Mesendoderm (in vitro differentiated cells): Measurements from ENCODE around the gene FAM228A.

Experiments
- DNase-seq: peaks from one replicate; pipeline ENCODE4 v3.0.0; 2013
- H2AK5ac ChIP-seq: 2 replicates; pipeline ENCODE4 v1.6.1; 2013; ENCODE audit warnings: low read length, inconsistent platforms
- H2BK120ac ChIP-seq: 2 replicates; pipeline ENCODE4 v1.6.1; 2013; ENCODE audit warnings: low read depth, mild to moderate bottlenecking, low read length, moderate library complexity, mixed read lengths
- H2BK15ac ChIP-seq: replicated peaks from 2 replicates; pipeline ENCODE4 v1.6.1; 2013; ENCODE audit warnings: low read depth, mild to moderate bottlenecking, moderate library complexity
- H2BK5ac ChIP-seq: 2 replicates; pipeline ENCODE4 v1.6.1; 2013; ENCODE audit warnings: low read length, inconsistent platforms
- H3K18ac ChIP-seq: 2 replicates; pipeline ENCODE4 v1.6.1; 2013; ENCODE audit warnings: mild to moderate bottlenecking, low read length, mixed read lengths
- H3K23ac ChIP-seq: one replicate; pipeline ENCODE4 v1.6.1; 2013; ENCODE audit warnings: low read length
- H3K27ac ChIP-seq: 2 replicates; pipeline ENCODE4 v1.5.1; 2013; ENCODE audit warnings: low read depth, mild to moderate bottlenecking, inconsistent platforms, low read length, moderate library complexity
- H3K27me3 ChIP-seq: 2 replicates; pipeline ENCODE4 v1.6.1; 2013; ENCODE audit warnings: low read length, control low read depth, mild to moderate bottlenecking, inconsistent platforms; ENCODE audit not compliant: insufficient read depth, poor library complexity
- H3K36me3 ChIP-seq: 2 replicates; pipeline ENCODE4 v1.6.1; 2013; ENCODE audit warnings: low read length, inconsistent platforms; ENCODE audit not compliant: control insufficient read depth, insufficient read depth
- H3K4ac ChIP-seq: one replicate; pipeline ENCODE4 v1.6.1; 2013; ENCODE audit warnings: low read depth, mild to moderate bottlenecking, low read length, moderate library complexity
- H3K4me1 ChIP-seq: 2 replicates; pipeline ENCODE4 v1.6.1; 2013; ENCODE audit warnings: low read depth, low read length, inconsistent platforms; ENCODE audit not compliant: control insufficient read depth
- H3K4me2 ChIP-seq: 2 replicates; pipeline ENCODE4 v1.6.1; 2013; ENCODE audit warnings: low read length
- H3K4me3 ChIP-seq: 2 replicates; pipeline ENCODE4 v1.5.1; 2013; ENCODE audit warnings: mild to moderate bottlenecking, low read length
- H3K56ac ChIP-seq: one replicate; pipeline ENCODE4 v1.6.1; 2013; ENCODE audit warnings: low read length
- H3K79me1 ChIP-seq: 2 replicates; pipeline ENCODE4 v1.6.1; 2013; ENCODE audit warnings: low read length, inconsistent platforms
- H3K79me2 ChIP-seq: 2 replicates; pipeline ENCODE4 v1.6.1; 2013; ENCODE audit warnings: mild to moderate bottlenecking, low read length; ENCODE audit not compliant: control insufficient read depth, insufficient read depth
- H3K9ac ChIP-seq: 2 replicates; pipeline ENCODE4 v1.6.1; 2013; ENCODE audit warnings: low read length, inconsistent platforms
- H4K5ac ChIP-seq: one replicate; pipeline ENCODE4 v1.6.1; 2013; ENCODE audit warnings: low read length
- H4K8ac ChIP-seq: one replicate; pipeline ENCODE4 v1.6.1; 2013; ENCODE audit warnings: low read depth, mild to moderate bottlenecking, control low read depth, low read length, moderate library complexity
- WGBS: extraction: QIAGEN DNeasy Blood & Tissue Kit; methylation state at CpG from one replicate; pipeline ENCODE4 v1.1.7; 2013; ENCODE audit warnings: low lambda C conversion rate, missing lambda C conversion rate; ENCODE audit not compliant: insufficient coverage; ENCODE audit errors: extremely low coverage; 5-methylcytosine and 5-hydroxymethylcytosine counted together

FAM228A gene

DNA sequence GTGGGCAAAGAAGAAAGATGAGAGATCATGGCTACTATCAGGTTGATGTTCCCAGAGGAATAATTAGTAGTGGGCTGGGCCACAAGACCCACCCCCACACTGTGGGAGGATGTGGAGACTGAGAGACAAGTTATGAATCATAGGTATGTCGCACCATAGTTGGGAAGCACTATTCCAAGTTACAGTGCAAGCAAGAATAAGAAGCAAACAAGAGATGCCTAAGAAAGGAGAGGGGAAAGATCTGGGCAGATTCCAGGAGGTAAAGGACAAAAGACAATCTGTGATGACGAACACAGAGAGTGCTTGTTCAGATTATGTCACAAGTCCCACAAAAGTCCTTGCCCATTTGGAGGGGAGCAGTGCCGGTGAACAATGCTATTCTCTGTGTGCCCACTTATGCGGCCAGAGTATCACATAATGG, 56.6 kb downstream of the FAM228A start:
- no peaks in the 10 kb centered on the region for H3K27me3 ChIP-seq
- H2BK5ac ChIP-seq = no peak overlapping the region
- no peak overlapping the region for H3K27ac ChIP-seq
- H2BK15ac ChIP-seq = no peak overlapping the region
- H3K79me2 ChIP-seq = no peaks in the 10 kb centered on the region
- no peak overlapping the region for H3K56ac ChIP-seq
- no peaks in the 10 kb centered on the region for H3K4me1 ChIP-seq
- no peak overlapping the region for H3K4me2 ChIP-seq
- no peaks in the 10 kb centered on the region for H3K79me1 ChIP-seq
- no peaks in the 10 kb centered on the region for H3K36me3 ChIP-seq
- no peak overlapping the region for H3K4me3 ChIP-seq
- H4K8ac ChIP-seq = no peak overlapping the region
- H3K18ac ChIP-seq = no peak overlapping the region
- no peak for DNase-seq
- no peak overlapping the region for H4K5ac ChIP-seq
- H3K23ac ChIP-seq = no peak overlapping the region
- H2BK120ac ChIP-seq = no peak overlapping the region
- H3K9ac ChIP-seq = no peak overlapping the region
- H3K4ac ChIP-seq = no peak overlapping the region
- WGBS = no CpG with 5 or more reads among the region's 4 CpGs
- H2AK5ac ChIP-seq = no peak overlapping the region

DNA sequence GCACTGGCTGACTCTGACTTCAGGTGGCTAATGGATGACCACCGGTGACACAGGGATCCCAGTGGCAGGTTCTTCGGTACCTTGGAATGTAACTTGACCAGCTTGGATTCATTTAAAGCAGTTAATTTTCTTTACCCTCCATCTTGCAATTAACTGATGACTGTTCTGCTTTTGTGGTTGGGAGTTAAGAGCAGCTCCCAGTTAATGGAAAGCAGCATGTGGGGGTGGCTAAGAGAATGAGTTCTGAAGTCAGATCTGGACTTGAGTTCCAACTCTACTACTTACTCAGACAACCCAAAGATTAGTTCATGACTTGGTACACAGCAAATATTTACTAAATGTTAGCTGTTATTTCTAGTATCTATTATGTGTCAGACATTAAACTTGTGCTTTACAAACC, 58.5 kb downstream of the FAM228A start:
- H3K56ac ChIP-seq = no peak overlapping the region
- no peak overlapping the region for H3K4me3 ChIP-seq
- H4K8ac ChIP-seq = no peak overlapping the region
- no peaks in the 10 kb centered on the region for H3K27me3 ChIP-seq
- no peak overlapping the region for H2BK5ac ChIP-seq
- no peaks in the 10 kb centered on the region for H3K79me2 ChIP-seq
- H3K9ac ChIP-seq = no peak overlapping the region
- H2AK5ac ChIP-seq = no peak overlapping the region
- no peak overlapping the region for H3K27ac ChIP-seq
- no peaks in the 10 kb centered on the region for H3K79me1 ChIP-seq
- H2BK120ac ChIP-seq = no peak overlapping the region
- no peak overlapping the region for H3K23ac ChIP-seq
- no CpG with 5 or more reads among the region's 2 CpGs for WGBS
- no peak for DNase-seq
- H3K18ac ChIP-seq = no peak overlapping the region
- no peak overlapping the region for H3K4me2 ChIP-seq
- no peak overlapping the region for H4K5ac ChIP-seq
- no peaks in the 10 kb centered on the region for H3K36me3 ChIP-seq
- H2BK15ac ChIP-seq = no peak overlapping the region
- H3K4me1 ChIP-seq = no peaks in the 10 kb centered on the region
- H3K4ac ChIP-seq = no peak overlapping the region

DNA sequence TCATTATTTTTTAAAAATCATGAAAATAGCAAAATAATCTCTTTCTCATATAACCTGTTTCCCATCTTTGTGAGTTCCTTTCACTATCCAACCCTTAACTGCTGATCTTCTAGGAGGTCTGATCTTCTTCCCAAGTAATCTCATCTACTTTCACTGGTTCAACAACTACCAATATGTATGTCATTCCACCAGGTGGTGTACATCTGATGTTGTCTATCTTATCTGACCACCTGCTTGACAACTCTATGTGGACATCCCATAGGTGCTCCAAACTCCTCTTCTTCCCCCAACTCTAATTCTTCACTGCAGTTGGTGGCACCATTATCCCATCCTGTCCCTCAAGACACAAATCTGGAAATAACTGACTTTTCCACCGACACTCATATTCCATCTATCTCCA, 62.5 kb downstream of the FAM228A start:
- H3K4me1 ChIP-seq = no peaks in the 10 kb centered on the region
- no peak overlapping the region for H3K4me3 ChIP-seq
- no peak overlapping the region for H2AK5ac ChIP-seq
- no peaks in the 10 kb centered on the region for H3K27me3 ChIP-seq
- no peaks in the 10 kb centered on the region for H3K36me3 ChIP-seq
- no peak overlapping the region for H2BK15ac ChIP-seq
- H2BK120ac ChIP-seq = no peak overlapping the region
- no peak overlapping the region for H3K9ac ChIP-seq
- H4K8ac ChIP-seq = no peak overlapping the region
- H4K5ac ChIP-seq = no peak overlapping the region
- no peak overlapping the region for H3K18ac ChIP-seq
- no peak overlapping the region for H3K27ac ChIP-seq
- WGBS = no CpG with 5 or more reads among the region's 1 CpG
- no peak overlapping the region for H3K4me2 ChIP-seq
- no peak overlapping the region for H3K4ac ChIP-seq
- H3K79me2 ChIP-seq = no peaks in the 10 kb centered on the region
- DNase-seq = no peak
- H3K79me1 ChIP-seq = no peaks in the 10 kb centered on the region
- H3K56ac ChIP-seq = no peak overlapping the region
- H3K23ac ChIP-seq = no peak overlapping the region
- no peak overlapping the region for H2BK5ac ChIP-seq

DNA sequence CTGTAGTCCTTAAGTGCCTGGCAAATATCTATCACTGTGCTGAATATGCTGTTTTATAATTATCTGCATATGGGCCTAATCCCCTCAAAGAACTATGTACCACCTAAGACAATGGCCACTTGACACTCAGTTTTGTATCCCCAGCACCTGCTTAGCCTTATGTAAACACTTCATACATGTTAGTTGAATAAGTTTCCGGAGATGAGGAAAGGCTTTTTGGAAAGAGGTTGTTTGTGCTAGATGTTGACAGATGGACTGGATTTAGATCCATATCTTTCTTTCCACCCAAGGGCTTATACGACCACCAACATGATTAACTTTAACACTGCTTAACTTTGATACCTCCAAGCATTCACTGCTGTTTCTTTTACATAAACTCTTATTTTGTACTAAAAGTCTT, 63.3 kb downstream of the FAM228A start:
- H2BK120ac ChIP-seq = no peak overlapping the region
- WGBS = no CpG with 5 or more reads among the region's 2 CpGs
- H3K18ac ChIP-seq = no peak overlapping the region
- H2AK5ac ChIP-seq = no peak overlapping the region
- H3K79me2 ChIP-seq = no peaks in the 10 kb centered on the region
- no peak overlapping the region for H3K56ac ChIP-seq
- no peak overlapping the region for H3K9ac ChIP-seq
- no peaks in the 10 kb centered on the region for H3K4me1 ChIP-seq
- H2BK5ac ChIP-seq = no peak overlapping the region
- H4K8ac ChIP-seq = no peak overlapping the region
- no peaks in the 10 kb centered on the region for H3K27me3 ChIP-seq
- H3K4me2 ChIP-seq = no peak overlapping the region
- no peaks in the 10 kb centered on the region for H3K36me3 ChIP-seq
- no peak overlapping the region for H3K4ac ChIP-seq
- no peak overlapping the region for H3K23ac ChIP-seq
- no peak overlapping the region for H4K5ac ChIP-seq
- no peaks in the 10 kb centered on the region for H3K79me1 ChIP-seq
- peak; percentile 6 for DNase-seq
- H3K27ac ChIP-seq = no peak overlapping the region
- H2BK15ac ChIP-seq = no peak overlapping the region
- no peak overlapping the region for H3K4me3 ChIP-seq

DNA sequence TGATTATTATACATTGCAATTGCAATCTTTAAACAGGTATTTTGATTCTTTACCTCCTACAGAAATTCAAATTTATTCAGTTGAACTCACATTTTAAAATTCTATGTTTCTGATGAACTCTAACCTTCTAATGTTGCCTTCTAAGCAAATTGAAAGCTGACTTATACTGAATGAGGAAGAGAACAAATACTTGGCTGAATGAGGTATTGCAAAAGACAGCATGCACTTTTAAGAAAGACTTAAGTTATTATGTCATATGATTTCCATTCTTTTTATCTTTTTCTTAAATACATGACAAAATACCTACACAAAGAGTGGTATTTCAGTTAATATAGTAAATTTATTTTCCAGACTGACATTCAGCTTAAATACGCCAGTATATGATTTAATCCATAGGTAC, 64.7 kb downstream of the FAM228A start:
- no CpG with 5 or more reads among the region's 1 CpG for WGBS
- H2BK120ac ChIP-seq = no peak overlapping the region

More for the DNA sequence above, 64.7 kb downstream of the FAM228A start:
- H3K4me3 ChIP-seq = no peak overlapping the region
- no peak overlapping the region for H2BK5ac ChIP-seq
- no peak overlapping the region for H3K18ac ChIP-seq
- no peak overlapping the region for H2BK15ac ChIP-seq
- no peak overlapping the region for H3K9ac ChIP-seq
- no peak overlapping the region for H3K27ac ChIP-seq
- no peaks in the 10 kb centered on the region for H3K79me1 ChIP-seq
- no peak for DNase-seq
- no peak overlapping the region for H4K8ac ChIP-seq
- no peak overlapping the region for H3K4me2 ChIP-seq
- no peak overlapping the region for H4K5ac ChIP-seq
- no peak overlapping the region for H3K23ac ChIP-seq
- H2AK5ac ChIP-seq = no peak overlapping the region
- H3K27me3 ChIP-seq = no peaks in the 10 kb centered on the region
- no peaks in the 10 kb centered on the region for H3K36me3 ChIP-seq
- H3K56ac ChIP-seq = no peak overlapping the region
- H3K79me2 ChIP-seq = no peaks in the 10 kb centered on the region
- no peaks in the 10 kb centered on the region for H3K4me1 ChIP-seq
- H3K4ac ChIP-seq = no peak overlapping the region
